NOMO-1 treated with DMSO at 0.1 percent for 48 hours (cell line): Measurements from ENCODE around the gene ZBTB7C.
A peak's percentile ranks its signal among the peaks of the same experiment; 100 is the strongest.

Experiments
- DNase-seq: peaks from one replicate; lab custom pipeline; 2025; ENCODE audit not compliant: unreplicated experiment; lab: John Stamatoyannopoulos, UW

ZBTB7C gene

DNA sequence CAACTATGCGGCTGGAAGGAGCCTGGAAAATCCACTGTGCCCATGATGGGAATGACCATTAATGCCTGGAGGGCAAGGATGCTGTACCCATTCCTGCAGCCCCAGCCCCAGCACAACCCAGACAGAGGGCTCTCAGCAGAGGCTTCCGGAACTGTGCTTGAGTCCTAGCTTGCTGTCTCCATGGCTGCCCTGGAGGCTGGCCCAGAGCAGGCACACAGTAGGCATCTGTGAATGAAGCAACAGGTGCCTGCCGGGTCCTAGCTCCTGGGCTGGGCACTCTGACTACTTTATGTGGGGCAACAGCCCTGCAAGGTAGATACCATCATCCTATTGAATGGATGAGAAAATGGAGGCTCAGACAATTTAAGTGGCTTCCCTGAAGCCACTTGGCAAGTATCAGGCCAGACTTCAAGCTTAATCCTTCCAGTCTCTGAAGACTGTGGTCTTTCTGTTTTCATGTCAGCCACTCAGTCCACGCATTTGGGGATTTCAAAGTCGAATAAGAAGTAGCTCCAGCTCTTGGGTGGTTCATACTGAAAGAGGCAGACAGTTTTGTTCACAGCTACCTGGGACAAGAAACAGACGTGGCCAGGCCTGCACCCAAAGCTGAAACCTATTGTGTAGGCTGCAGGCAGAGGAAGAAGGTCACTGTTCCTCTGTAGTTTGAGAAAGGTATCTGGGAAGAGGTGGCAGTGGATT, 237.5 kb downstream of the ZBTB7C start:
- DNase-seq = no peak

DNA sequence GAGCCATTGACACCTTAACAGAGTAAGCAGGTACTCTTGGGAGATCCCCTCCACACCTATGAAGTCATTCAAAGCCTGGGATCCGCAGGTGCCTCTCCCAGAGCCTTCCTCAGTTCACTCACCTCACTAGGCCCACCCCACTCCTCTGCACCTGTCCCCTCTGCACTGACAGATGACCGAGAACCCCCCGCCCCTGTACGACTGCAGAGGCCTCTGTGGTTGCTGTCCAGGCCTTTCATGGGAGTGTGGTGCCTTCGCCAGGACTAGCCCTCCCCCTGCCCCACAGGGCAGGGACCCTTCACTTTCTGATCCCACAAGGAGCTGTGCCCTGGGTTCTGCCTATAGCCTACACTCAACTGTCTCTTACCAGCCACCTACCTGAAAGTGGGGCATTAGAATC, 238.5 kb downstream of the ZBTB7C start:
- DNase-seq = no peak

DNA sequence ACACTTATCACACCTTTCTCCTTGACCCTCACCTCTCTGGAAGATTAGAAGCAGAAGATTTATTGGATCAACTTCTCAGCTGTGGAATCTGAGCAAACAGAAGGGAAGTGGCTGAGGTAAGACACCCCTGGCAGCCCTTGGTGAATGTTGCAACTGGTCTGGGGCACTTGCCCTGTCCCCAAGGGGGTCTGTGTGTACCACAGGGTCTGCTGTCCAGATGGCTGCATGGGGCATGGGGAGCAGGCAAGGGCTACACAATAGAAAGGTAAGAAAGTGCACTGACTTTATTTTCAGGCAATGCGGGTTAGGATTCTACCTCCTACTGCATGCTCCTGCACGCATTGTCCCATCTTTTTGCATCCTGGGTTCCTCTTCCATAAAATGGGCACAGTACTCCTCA, 240.3 kb downstream of the ZBTB7C start:
- DNase-seq = no peak

GRCh38 chr18:48167897-48168253, 241.3 kb downstream of the ZBTB7C start:
- DNase-seq = no peak

DNA sequence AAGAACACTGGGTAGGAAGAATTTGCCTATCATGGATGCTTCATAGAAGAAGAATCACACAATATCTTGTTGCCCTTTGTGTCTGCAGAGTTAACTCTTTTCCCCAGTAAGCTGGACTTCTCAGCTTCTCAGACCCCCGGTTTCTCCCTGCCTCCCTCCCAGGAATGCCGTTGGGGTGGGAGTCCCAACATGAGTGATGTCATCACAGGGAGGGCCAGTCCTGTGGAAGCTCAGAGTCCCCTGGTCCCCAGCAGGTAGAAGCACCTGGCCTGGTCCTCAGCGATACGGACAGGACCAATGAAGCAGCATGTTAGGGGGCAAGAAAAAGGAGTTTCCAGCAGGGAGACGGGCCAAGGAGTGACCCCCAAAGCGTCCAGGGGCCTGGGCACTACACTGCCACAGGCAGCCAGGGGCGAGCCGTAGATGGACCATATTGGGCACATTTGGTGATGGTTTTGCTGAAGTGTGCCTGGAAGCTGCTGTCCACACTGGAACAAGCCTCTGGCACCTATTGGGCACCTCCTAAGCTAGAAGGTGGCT, 242.8 kb downstream of the ZBTB7C start:
- no peak for DNase-seq

- peak; percentile 35 for DNase-seq
Measured at GRCh38 chr18:48165111-48165866, 243.9 kb downstream of the ZBTB7C start.

- no peak for DNase-seq
Measured at GRCh38 chr18:48164701-48165100, 244.5 kb downstream of the ZBTB7C start.

- no peak for DNase-seq
Measured at GRCh38 chr18:48164116-48164515, 245.1 kb downstream of the ZBTB7C start.

DNA sequence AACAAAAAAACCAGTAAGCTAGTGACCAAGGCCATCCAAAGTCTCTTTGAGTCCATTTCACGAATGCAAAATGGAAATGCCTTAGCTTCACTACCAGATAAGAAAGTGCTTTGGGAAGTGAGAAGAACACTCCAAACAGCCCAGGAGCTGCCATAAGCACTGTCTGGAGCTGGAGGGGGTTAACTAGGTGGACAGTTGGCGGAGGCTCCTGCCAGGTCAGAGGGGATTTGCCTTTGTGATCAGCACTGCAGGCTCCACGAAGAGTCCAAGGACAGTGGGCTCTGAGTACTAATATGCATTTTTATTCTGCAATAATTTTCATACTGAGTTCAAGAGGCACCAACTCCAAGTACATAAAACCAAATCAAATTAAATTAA, 245.5 kb downstream of the ZBTB7C start:
- no peak for DNase-seq

- no peak for DNase-seq
Measured at GRCh38 chr18:48162956-48163737, 246.0 kb downstream of the ZBTB7C start.

DNA sequence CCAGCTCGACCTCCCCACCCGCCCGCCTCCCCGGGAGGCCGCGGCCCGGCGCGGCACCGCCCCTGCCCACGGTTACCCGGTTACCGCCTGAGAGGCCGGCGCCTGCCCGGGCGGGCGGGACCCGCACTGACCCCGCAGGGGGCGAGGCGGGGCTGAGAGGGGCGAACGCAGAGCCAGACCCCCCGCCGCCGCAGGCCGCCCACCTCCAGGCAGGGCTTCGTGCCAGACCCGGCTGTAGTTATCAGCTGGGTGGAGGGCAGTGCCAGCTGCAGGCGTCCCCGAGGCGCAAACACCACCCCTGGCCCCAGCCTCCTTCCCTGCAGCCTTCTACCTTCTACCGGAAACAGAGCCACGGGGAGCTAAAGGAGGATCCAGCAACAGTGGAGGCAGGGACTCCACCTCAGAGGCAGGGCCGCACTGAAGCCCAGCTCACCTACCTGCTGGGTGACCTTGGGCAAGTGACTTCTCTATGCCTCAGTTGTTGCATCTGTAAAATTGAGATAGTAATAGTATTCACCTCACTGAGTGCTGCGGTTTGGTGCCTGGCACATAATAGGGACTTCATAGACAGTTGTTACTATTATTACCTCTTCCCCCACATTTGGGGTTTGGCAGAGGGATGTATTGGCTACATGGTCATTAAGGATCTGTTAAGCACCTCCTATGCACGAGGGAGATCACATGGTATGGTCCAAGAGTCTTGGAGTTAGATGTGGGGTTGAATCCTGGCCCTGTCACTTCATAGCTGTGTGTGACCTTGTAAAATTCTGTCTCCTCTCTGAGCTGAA, 247.1 kb downstream of the ZBTB7C start:
- no peak for DNase-seq

DNA sequence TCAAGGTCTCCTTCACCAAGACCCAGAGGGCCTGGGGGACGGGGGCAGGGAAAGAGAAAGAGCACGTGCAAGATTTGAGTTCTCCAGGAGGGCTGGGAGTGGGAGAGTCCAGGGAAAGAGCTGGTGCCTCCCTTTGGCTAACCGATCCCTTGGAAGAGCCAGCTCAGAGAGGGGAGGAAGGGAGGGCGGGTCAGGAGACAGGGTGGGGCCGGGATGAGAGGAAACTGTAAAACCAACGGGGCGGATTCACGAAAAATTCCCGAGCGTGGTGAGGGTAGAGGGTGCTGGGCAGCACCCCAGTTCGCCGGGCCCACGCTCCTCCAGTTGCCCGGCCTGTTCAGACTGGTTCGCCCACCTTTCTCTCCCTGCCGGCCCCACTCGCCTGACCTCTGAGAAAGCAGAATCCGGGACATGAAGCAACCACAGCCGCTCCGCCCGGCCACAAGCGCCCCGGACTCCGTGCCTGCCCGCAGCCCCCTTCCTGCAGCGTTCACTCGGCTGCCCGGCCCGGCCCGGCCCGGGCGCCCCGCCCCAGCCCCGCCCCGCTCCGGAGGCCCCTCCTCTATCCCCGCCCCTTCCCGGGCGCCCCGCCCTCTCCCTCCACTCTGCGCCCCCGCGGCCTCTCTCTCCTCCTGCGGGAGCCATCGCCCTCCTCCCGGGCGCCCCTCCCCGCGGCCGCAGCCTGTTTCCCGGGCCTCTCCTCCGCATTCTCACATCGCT, 247.8 kb downstream of the ZBTB7C start:
- DNase-seq = peak; percentile 23

DNA sequence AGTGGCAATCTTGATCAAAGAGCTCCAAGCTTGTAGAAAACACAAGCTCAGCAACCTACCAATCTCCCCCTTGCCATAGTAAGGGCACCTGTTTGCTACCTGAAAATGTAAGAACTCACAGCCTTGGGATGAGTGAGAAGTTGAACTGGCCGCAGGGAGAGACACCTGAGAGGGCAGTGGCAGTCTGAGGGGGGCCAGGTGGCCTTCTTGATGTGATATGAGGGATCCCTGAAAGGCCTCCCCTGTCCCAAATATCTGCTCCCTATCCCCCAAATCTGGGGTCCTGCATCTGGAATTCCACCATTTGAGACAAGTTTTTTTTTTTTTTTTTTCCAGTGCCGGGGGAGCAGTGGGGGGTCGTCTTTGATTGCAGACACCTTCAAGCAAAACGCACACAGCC, 248.6 kb downstream of the ZBTB7C start:
- DNase-seq = no peak

DNA sequence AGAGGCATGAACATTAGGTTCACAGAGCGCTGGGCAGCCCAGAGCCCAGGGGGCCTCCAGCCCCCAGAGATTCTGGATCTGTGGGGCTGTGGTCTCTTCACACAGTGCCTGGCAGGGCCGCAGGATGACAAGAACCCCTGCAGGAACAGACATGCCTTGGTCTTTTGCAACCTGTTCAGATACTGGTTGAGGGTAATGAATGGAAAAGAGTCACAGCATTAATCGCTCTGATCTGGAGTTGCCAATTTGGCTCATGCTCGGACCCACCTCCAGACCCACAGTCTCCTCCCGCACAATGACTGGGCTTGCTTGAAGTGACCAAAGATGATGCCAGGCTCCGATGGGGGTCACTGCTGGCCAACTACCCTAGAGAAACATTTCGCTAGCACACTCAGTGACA, 249.4 kb downstream of the ZBTB7C start:
- DNase-seq = no peak

- DNase-seq = no peak
Measured at GRCh38 chr18:48158721-48159120, 250.5 kb downstream of the ZBTB7C start.

DNA sequence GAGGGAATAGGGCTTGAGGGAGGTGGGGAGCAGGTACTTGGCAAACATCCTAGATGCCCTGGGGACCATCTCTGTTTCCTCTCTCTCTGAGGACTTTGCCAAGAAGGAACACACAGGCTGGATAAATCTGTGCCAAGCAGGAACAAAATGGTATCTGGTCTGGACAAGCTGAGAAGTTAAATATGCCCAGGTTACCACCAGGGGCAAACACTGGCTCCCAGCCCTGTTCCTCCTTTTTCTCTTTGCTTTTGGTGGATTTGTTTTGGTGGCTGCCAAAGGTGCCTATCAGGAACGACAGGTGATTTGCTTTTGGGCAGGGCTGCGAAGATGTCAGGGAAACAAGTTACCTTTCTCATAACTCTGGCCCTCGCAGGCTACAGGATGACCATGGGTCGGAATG, 251.2 kb downstream of the ZBTB7C start:
- no peak for DNase-seq

DNA sequence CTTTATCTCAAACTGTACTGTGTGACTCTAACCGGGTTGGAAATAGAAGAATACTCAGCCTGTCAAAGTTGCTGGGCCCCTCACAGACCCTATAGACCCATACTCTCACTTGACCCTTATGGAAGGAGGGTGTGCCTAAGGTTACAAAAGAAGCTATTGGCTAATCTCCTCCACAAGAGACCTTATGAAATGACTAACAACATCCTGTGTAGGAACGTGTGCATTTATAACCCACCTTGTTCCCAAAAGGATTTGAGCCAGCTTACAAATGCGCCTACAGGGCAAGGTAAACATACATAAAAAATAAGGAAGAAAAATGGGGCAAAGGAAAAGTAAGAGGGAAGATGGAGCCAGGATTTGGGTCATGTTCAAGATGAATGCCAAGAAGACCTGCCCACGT, 253.3 kb downstream of the ZBTB7C start:
- no peak for DNase-seq

DNA sequence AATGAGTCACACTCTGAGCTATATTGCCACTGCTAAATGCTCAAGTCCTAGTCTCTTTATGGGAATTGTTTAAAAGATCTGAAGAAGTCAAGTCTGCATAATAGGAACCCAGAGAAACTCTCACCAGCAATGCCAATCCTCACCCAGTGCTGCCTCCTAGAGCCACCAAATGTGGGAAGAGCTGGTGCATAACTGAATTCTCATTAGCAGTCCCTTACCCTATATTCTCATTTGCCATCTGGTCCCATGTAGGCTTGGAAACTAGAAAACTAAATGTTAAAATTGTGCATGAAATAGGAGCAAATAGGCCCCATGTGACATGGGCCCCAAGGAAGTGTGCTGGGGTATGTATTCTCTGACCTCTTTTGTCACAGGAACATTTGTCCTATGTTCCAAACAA, 254.4 kb downstream of the ZBTB7C start:
- DNase-seq = no peak

DNA sequence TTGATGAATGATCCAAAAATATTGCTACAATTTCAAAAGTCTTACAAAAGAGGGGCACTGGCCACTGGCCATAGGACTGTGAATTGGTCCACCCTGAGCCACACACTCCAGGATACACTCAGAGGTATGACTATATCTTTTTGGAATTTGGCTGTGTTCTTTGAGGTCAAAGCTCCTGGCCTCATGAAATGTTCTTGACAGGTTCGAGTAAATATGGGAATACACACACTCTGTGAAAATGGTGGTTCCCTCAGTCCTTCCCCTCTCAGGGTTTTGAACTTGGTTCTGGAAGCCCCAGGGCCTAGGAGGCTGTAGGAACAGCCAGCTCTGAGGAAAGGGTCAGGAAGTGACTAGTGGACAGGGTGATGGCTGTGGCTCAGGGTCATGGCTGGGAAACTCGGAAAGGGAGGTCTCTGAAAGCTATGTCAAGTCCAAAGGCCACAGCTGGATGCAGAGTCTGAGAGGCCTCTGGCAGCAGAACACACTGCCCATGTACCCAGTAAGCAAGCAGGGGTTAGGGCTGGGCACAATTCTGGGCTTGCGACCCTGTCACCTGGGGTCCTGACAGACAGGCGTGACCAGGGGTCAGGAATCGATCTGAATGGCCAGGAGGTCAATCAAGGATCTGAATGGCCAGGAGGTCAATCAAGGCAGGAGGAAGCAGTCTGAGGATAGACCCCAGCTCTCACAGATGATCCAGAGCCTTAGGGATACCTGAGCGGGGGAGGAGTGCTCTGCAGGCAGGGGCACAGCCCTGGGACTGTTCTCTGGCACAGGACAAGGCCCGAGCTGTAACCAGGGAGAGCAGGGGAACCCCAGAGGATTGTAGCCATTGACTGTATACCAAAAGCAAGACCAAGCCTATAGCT, 255.3 kb downstream of the ZBTB7C start:
- DNase-seq = no peak
